K562 (cell line): ENCODE measurements around the gene LUC7L3. TPM values are rescaled to one million over a fixed set of nuclear protein-coding genes. Genes with fewer than 3 reads are reported as not detected.

Source experiments
- ARID1B ChIP-seq: fragments of 450-650 bp; IDR thresholded peaks from 2 replicates; pipeline ENCODE4 v1.6.1; 2016; ENCODE audit warnings: antibody characterized with exemption, mild to moderate bottlenecking, inconsistent platforms
- ARID2 ChIP-seq: fragments of 450-650 bp; IDR thresholded peaks from 2 replicates; pipeline ENCODE4 v1.6.1; 2017; ENCODE audit warnings: antibody characterized with exemption, mild to moderate bottlenecking
- FOXK1 ChIP-seq: sonication (generic); formaldehyde crosslinking; IDR thresholded peaks from 2 replicates; pipeline ENCODE4 v1.8.0; 2022; ENCODE audit warnings: missing genetic modification reagents, mild to moderate bottlenecking, borderline replicate concordance
- HCFC1 ChIP-seq: IDR thresholded peaks from 2 replicates; pipeline ENCODE4 v1.6.1; 2012; ENCODE audit warnings: low read depth, low read length, improper control_type of control experiment
- KDM1A ChIP-seq, 2 experiments: fragments of 450-650 bp; IDR thresholded peaks; 2 replicates each; pipeline ENCODE4 v1.6.1; 2016; ENCODE audit warnings: mild to moderate bottlenecking in 2 of 2
- NONO ChIP-seq, 2 experiments: fragments of 200-400 bp in 1 of 2; fragments of 450-650 bp in 1 of 2; formaldehyde crosslinking in 1 of 2; IDR thresholded peaks; 2 replicates each; pipeline ENCODE4 v1.6.1; 2017; ENCODE audit warnings: low read depth in 2 of 2, mild to moderate bottlenecking in 2 of 2, moderate library complexity in 2 of 2, low read length in 1 of 2
- PYGO2 ChIP-seq: fragments of 450-650 bp; IDR thresholded peaks from 2 replicates; pipeline ENCODE4 v1.6.1; 2016; ENCODE audit warnings: mild to moderate bottlenecking, missing genetic modification characterization, moderate library complexity, missing compliant biosample characterization
- RFX7 ChIP-seq: fragments of 250-450 bp; sonication (Bioruptor Pico); IDR thresholded peaks from 2 replicates; pipeline ENCODE4 v1.5.1; 2021; ENCODE audit warnings: mild to moderate bottlenecking
- SIX5 ChIP-seq, 2 experiments: IDR thresholded peaks; 2 replicates each; pipeline ENCODE4 v1.6.1; 2011; ENCODE audit warnings: low read length in 2 of 2, borderline replicate concordance in 1 of 2, low read depth in 1 of 2, mild to moderate bottlenecking in 1 of 2, moderate library complexity in 1 of 2; ENCODE audit not compliant: insufficient read depth in 1 of 2
- XRCC5 ChIP-seq: fragments of 200-400 bp; formaldehyde crosslinking; IDR thresholded peaks from 2 replicates; pipeline ENCODE4 v1.6.1; 2017; ENCODE audit warnings: low read depth, mild to moderate bottlenecking, low read length
- ZBTB17 ChIP-seq: fragments of 450-650 bp; formaldehyde crosslinking; IDR thresholded peaks from 2 replicates; pipeline ENCODE4 v1.4.0; 2020; ENCODE audit warnings: mild to moderate bottlenecking
- ZNF212 ChIP-seq: fragments of 450-650 bp; formaldehyde crosslinking; IDR thresholded peaks from 2 replicates; pipeline ENCODE4 v1.4.0; 2020; ENCODE audit warnings: mild to moderate bottlenecking
- ZNF639 ChIP-seq, 2 experiments: fragments of 200-800 bp in 1 of 2; sonication (Bioruptor generic) in 1 of 2; sonication (generic) in 1 of 2; formaldehyde crosslinking in 1 of 2; IDR thresholded peaks in 1 of 2; conservative IDR thresholded peaks in 1 of 2; 2 replicates each; pipeline versions ENCODE4 v1.5.0 to v1.6.1; 2016 to 2020; ENCODE audit warnings: missing compliant biosample characterization in 1 of 2, missing genetic modification characterization in 1 of 2, missing genetic modification reagents in 1 of 2
- polyA plus RNA-seq, 8 experiments: library from polyadenylated mRNA; depleted of rRNA in 4 of 8; stranded (reverse) in 5 of 8; unstranded in 3 of 8; fragments of >200 nt; fragmentation: Nextera tagmentation in 2 of 8; fragmentation: Illumina TruSeq in 1 of 8; extraction: Ambion mirVana in 2 of 8; extraction: Trizol in 1 of 8; gene quantifications; 2 replicates each; pipeline versions ENCODE4 v1.2.1 to v1.2.3, GENCODE V29; 2011 to 2014; ENCODE audit warnings: inconsistent platforms in 1 of 8, missing spikeins in 1 of 8
- total RNA-seq, 7 experiments: library from RNA; depleted of rRNA in 6 of 7; stranded (reverse); fragments of >200 nt in 6 of 7; fragmentation: Illumina TruSeq in 2 of 7; extraction: Trizol in 2 of 7; gene quantifications; 2 replicates each; pipeline versions ENCODE4 v1.2.1 to v1.2.3, GENCODE V29; 2011 to 2021; ENCODE audit warnings: low replicate concordance in 1 of 7
- TF ChIP-seq, protein P1 (sequence below): fragments of 450-650 bp; IDR thresholded peaks from 2 replicates; pipeline ENCODE4 v1.6.1; 2016; ENCODE audit warnings: low read depth
- TF ChIP-seq, protein P2 (sequence below): fragments of 250-450 bp; sonication (Bioruptor Pico); IDR thresholded peaks from 2 replicates; pipeline ENCODE4 v1.8.0; 2021; ENCODE audit warnings: moderate library complexity, mild to moderate bottlenecking, inconsistent platforms

The LUC7L3 gene
- total and polyA plus RNA-seq, 9 of the 15 experiments (the other 6 are each of a cell fraction or from before 2014, with no cell fraction given), result 80.8 to 284 (median 127) TPM

DNA sequence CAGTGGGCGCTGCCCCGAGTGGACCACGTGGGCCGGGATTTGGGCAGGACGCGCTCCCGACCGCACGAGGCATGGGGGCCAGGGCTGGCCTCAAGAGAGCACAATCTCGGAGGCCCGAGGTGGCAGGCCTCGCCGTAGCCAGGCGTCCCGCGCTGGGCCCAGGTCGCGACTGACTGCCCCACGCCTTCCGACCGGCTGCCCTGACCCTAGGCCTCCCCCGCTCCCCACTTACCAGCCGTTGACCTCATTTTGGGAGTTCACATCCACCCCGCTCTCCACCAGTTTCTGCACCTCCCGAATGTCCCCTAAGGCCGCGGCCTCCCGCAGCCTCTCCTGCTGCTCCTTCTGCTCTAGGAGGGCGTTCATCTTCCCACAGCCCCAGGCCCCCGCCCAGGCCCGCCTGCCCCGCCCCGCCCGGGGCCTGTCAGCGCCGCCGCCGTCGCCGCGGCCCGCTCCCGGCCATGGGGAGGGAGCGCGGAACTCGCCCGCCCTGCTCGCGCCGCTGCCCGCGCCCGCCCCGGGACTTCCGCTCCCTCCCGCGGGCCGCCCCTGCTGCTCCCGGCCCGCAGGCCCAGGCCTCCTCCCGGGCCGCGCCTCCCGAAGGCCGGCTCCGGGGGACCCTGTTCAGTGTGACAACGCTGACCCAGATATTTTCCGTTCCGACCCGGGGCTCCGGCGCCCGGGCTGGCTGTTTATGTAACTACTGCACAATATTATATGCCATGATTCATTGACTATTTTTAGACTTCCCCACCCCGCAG is 11.9 kb upstream of the LUC7L3 start, which contains the start of gene ANKRD40 (continued):
- TF ChIP-seq ZNF639 (CRISPR knock-in tag; conservative IDR thresholded peaks at IDR 0.05 in 1 of 2, IDR thresholded peaks at IDR 0.05 in 1 of 2), result peak in 1 of 2 experiments; percentile 100; a peak in 3 of 4 replicates
- TF ChIP-seq KDM1A (IDR thresholded peaks at IDR 0.05), result no peak
- no peak for TF ChIP-seq ARID2
- peak; percentile 64; the same call in 1 of the 2 replicates for TF ChIP-seq ZBTB17
- TF ChIP-seq, protein P1, sequence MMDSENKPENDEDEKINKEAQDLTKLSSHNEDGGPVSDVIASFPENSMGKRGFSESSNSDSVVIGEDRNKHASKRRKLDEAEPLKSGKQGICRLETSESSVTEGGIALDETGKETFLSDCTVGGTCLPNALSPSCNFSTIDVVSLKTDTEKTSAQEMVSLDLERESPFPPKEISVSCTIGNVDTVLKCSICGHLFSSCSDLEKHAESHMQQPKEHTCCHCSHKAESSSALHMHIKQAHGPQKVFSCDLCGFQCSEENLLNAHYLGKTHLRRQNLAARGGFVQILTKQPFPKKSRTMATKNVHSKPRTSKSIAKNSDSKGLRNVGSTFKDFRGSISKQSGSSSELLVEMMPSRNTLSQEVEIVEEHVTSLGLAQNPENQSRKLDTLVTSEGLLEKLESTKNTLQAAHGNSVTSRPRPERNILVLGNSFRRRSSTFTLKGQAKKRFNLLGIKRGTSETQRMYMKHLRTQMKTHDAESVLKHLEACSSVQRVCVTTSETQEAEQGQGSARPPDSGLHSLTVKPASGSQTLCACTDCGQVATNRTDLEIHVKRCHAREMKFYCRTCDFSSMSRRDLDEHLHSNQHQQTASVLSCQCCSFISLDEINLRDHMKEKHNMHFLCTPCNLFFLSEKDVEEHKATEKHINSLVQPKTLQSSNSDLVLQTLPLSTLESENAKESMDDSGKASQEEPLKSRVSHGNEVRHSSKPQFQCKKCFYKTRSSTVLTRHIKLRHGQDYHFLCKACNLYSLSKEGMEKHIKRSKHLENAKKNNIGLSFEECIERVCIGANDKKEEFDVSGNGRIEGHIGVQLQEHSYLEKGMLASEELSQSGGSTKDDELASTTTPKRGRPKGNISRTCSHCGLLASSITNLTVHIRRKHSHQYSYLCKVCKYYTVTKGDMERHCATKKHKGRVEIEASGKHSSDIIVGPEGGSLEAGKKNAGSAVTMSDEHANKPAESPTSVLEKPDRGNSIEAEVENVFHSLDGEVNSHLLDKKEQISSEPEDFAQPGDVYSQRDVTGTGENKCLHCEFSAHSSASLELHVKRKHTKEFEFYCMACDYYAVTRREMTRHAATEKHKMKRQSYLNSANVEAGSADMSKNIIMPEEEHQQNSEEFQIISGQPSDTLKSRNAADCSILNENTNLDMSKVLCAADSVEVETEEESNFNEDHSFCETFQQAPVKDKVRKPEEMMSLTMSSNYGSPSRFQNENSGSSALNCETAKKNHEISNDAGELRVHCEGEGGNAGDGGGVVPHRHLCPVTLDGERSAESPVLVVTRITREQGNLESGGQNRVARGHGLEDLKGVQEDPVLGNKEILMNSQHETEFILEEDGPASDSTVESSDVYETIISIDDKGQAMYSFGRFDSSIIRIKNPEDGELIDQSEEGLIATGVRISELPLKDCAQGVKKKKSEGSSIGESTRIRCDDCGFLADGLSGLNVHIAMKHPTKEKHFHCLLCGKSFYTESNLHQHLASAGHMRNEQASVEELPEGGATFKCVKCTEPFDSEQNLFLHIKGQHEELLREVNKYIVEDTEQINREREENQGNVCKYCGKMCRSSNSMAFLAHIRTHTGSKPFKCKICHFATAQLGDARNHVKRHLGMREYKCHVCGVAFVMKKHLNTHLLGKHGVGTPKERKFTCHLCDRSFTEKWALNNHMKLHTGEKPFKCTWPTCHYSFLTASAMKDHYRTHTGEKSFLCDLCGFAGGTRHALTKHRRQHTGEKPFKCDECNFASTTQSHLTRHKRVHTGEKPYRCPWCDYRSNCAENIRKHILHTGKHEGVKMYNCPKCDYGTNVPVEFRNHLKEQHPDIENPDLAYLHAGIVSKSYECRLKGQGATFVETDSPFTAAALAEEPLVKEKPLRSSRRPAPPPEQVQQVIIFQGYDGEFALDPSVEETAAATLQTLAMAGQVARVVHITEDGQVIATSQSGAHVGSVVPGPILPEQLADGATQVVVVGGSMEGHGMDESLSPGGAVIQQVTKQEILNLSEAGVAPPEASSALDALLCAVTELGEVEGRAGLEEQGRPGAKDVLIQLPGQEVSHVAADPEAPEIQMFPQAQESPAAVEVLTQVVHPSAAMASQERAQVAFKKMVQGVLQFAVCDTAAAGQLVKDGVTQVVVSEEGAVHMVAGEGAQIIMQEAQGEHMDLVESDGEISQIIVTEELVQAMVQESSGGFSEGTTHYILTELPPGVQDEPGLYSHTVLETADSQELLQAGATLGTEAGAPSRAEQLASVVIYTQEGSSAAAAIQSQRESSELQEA, result no peak
- peak; percentile 96 for TF ChIP-seq XRCC5
- TF ChIP-seq SIX5 (IDR thresholded peaks at IDR 0.05; ENCODE audit: borderline replicate concordance in 1 of 2, insufficient read depth in 1 of 2, low read depth in 1 of 2, low read length in 2 of 2), result peak; percentile 45 to 52; a peak in 3 of 4 replicates
- no peak for TF ChIP-seq RFX7 (CRISPR knock-in tag)
- no peak; the same call in 1 of the 2 replicates for TF ChIP-seq ARID1B
- TF ChIP-seq, protein P2, sequence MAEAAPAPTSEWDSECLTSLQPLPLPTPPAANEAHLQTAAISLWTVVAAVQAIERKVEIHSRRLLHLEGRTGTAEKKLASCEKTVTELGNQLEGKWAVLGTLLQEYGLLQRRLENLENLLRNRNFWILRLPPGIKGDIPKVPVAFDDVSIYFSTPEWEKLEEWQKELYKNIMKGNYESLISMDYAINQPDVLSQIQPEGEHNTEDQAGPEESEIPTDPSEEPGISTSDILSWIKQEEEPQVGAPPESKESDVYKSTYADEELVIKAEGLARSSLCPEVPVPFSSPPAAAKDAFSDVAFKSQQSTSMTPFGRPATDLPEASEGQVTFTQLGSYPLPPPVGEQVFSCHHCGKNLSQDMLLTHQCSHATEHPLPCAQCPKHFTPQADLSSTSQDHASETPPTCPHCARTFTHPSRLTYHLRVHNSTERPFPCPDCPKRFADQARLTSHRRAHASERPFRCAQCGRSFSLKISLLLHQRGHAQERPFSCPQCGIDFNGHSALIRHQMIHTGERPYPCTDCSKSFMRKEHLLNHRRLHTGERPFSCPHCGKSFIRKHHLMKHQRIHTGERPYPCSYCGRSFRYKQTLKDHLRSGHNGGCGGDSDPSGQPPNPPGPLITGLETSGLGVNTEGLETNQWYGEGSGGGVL (CRISPR knock-in tag), result no peak
- TF ChIP-seq ZNF212 (CRISPR knock-in tag), result no peak
- no peak for TF ChIP-seq PYGO2
- peak; percentile 23 to 90; a peak in 3 of 4 replicates for TF ChIP-seq NONO (IDR thresholded peaks at IDR 0.05; ENCODE audit: low read depth in 2 of 2, low read length in 1 of 2)
- TF ChIP-seq FOXK1 (CRISPR knock-in tag), result 0 out of 2 replicates have a peak, but pooled peaks have one; percentile 40
- peak; percentile 86 for TF ChIP-seq HCFC1
